Activated CD4-positive, alpha-beta memory T cell treated with anti-CD3 and anti-CD28 coated beads, Interleukin-2, amount 10 ng/mL, durations not matched to agents 7 days and 5 days (primary cell): ENCODE data around the gene BMP8A. TPM values are rescaled to one million over a fixed set of nuclear protein-coding genes. Genes with fewer than 3 reads are reported as not detected.
"Not testable (repeated sequence)": the region's sequence is repeated elsewhere in the genome, so short reads cannot be mapped to it uniquely, and the experiment has no call there.

Experiments used
- CTCF ChIA-PET: fragments of 350-600 bp; sonication (Branson Sonifier 250); formaldehyde crosslinking; loops from one replicate; lab custom pipeline; 2021; ENCODE audit warnings: antibody characterized with exemption, inconsistent platforms; lab: Charles Lee
- POLR2A ChIA-PET: fragments of 350-600 bp; sonication (Branson Sonifier 250); formaldehyde crosslinking; loops from one replicate; lab custom pipeline; 2021; ENCODE audit warnings: antibody characterized with exemption; lab: Charles Lee
- DNase-seq: peaks from one replicate; pipeline ENCODE4 v3.0.0-alpha.2; 2020
- H3K27ac Mint-ChIP-seq: one replicate; pipeline ENCODE4 v1.8.0; 2021; ENCODE audit warnings: mild to moderate bottlenecking, mixed read lengths
- H3K27me3 Mint-ChIP-seq: one replicate; pipeline ENCODE4 v1.8.0; 2021; ENCODE audit warnings: mixed read lengths
- H3K36me3 Mint-ChIP-seq: one replicate; pipeline ENCODE4 v1.8.0; 2021; ENCODE audit warnings: low read depth, mixed read lengths
- H3K4me1 Mint-ChIP-seq: one replicate; pipeline ENCODE4 v1.8.0; 2021; ENCODE audit warnings: mixed read lengths
- H3K4me3 Mint-ChIP-seq: one replicate; pipeline ENCODE4 v1.8.0; 2021; ENCODE audit warnings: mild to moderate bottlenecking, mixed read lengths
- H3K9me3 Mint-ChIP-seq: one replicate; pipeline ENCODE4 v1.8.0; 2021; ENCODE audit warnings: mixed read lengths
- total RNA-seq, 2 experiments: library from RNA; stranded (reverse); gene quantifications; one replicate each; pipeline ENCODE4 v1.2.3, GENCODE V29; 2021

BMP8A gene
- total RNA-seq, 2 experiments from 2014 or later: not detected

GRCh38 chr1:39499668-39500067 lies 8.2 kb downstream of the BMP8A start:
- no peak overlapping the region for H3K27ac Mint-ChIP-seq
- no peak for DNase-seq
- ChIA-PET POLR2A (no interaction called here), CTCF (interaction anchor here (0.5 kb wide), 1 partner anchor 17 kb away, joined by 3 read pairs; no protein-coding TSS in a partner anchor)
- H3K9me3 Mint-ChIP-seq: no peaks in the 10 kb centered on the region
- no peaks in the 10 kb centered on the region for H3K36me3 Mint-ChIP-seq
- peaks cover 8% of the 10 kb centered on the region for H3K27me3 Mint-ChIP-seq
- no peak overlapping the region for H3K4me3 Mint-ChIP-seq
- H3K4me1 Mint-ChIP-seq: no peaks in the 10 kb centered on the region

- ChIA-PET CTCF (no interaction called here), POLR2A (no interaction called here)
- Mint-ChIP-seq H3K27me3 (peaks cover 8% of the 10 kb centered on the region), H3K4me3 (no peak overlapping the region), H3K36me3 (no peaks in the 10 kb centered on the region), H3K27ac (no peak overlapping the region), H3K4me1 (no peaks in the 10 kb centered on the region), H3K9me3 (no peaks in the 10 kb centered on the region)
- no peak for DNase-seq
These were observed 9.5 kb downstream of the BMP8A start for GRCh38 chr1:39500862-39501389.

DNA sequence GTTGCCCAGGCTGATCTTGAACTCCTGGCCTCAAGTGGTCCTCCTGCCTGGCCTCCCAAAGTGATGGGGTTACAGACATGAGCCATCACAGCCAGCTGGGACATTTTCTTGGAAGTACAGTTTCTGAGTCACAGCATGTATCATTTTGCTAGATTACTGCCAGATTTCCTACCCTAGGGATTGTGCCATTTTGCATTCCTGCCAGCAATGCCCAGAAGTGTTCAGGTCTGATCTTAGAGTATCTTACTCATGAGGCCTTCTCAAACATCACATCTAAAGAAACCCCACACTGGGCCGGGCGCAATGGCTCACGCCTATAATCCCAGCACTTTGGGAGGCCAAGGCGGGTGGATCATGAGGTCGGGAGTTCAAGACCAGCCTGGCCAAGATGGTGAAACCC lies 10.2 kb downstream of the BMP8A start:
- POLR2A ChIA-PET: no interaction called here
- CTCF ChIA-PET: interaction anchor here (0.7 kb wide), 1 partner anchor 403 kb away, joined by 4 read pairs; no protein-coding TSS in a partner anchor
- Mint-ChIP-seq H3K9me3 (no peaks in the 10 kb centered on the region), H3K4me1 (no peaks in the 10 kb centered on the region), H3K27ac (no peak overlapping the region), H3K27me3 (peaks cover 8% of the 10 kb centered on the region), H3K36me3 (no peaks in the 10 kb centered on the region), H3K4me3 (no peak overlapping the region)
- no peak for DNase-seq

DNA sequence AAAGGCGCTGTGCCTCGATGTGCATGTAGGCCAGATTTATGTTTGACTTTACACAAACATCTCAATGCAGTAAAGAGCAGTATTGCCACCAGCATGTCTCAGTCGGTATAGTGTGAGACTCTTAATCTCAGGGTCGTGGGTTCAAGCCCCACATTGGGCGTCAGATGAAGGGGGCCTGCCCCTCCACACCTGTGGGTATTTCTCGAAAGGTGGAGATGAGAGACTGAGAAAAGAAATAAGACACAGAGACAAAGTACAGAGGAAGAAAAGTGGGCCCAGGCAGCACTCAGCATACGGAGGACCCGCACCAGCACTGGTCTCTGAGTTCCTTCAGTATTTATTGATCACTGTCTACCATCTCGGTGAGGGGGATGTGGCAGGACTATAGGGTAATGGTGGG lies 13.0 kb downstream of the BMP8A start:
- H3K27me3 Mint-ChIP-seq: peaks cover 20% of the 10 kb centered on the region
- DNase-seq, POLR2A ChIA-PET, H3K4me1 Mint-ChIP-seq, H3K4me3 Mint-ChIP-seq, H3K36me3 Mint-ChIP-seq, CTCF ChIA-PET, H3K27ac Mint-ChIP-seq, H3K9me3 Mint-ChIP-seq: not testable (repeated sequence)

DNA sequence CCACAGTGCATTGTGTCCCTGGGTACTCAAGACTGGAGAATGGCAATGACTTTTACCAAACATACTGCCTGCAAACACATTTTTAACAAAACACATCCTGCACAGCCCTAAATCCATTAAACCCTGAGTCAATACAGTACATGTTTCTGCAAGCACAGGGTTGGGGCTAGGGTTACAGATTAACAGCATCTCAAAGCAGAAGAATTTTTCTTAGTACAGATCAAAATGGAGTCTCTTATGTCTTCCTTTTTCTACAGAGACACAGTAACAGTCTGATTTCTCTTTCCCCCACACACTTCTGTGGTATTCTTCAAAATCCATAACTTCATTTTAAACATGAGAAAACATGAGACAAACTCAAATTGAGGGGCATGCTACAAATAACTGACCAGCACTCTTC lies 13.9 kb downstream of the BMP8A start:
- H3K36me3 Mint-ChIP-seq: no peaks in the 10 kb centered on the region
- peaks cover 20% of the 10 kb centered on the region for H3K27me3 Mint-ChIP-seq
- CTCF ChIA-PET: no interaction called here

GRCh38 chr1:39507230-39507928 lies 15.9 kb downstream of the BMP8A start:
- H3K27me3 Mint-ChIP-seq: peaks cover 18% of the 10 kb centered on the region
- CTCF ChIA-PET: no interaction called here

More for the DNA sequence above, 13.9 kb downstream of the BMP8A start:
- no peak for DNase-seq
- Mint-ChIP-seq H3K27ac (no peak overlapping the region), H3K4me1 (peaks cover 15% of the 10 kb centered on the region), H3K9me3 (no peaks in the 10 kb centered on the region), H3K4me3 (no peak overlapping the region)
- POLR2A ChIA-PET: no interaction called here

DNA sequence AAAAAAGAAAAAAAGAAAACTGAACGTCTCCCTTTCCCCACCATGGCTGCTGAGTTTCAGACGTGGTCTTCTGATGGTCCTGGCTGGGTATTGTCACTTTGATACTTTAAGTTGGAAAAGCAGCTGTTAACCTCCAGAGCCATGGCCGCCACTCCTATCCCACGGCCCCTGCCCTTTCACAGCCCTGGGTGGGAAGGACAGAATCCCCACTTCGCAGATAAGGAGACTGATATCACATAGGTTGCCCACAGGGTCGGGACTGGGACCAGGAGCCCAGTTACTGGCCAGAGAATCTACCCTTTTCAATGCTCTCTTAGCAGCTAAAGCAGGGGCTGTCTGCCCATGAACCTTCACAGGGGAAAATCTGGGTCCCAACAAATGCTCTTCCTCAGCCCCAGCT lies 16.8 kb downstream of the BMP8A start:
- H3K27me3 Mint-ChIP-seq: peaks cover 17% of the 10 kb centered on the region
- CTCF ChIA-PET: interaction anchor here (1.3 kb wide), 1 partner anchor 30 kb away, joined by 3 read pairs; no protein-coding TSS in a partner anchor
- POLR2A ChIA-PET: interaction anchor here (1.3 kb wide), 1 partner anchor 16 kb away, joined by 3 read pairs; no protein-coding TSS in a partner anchor
- H3K27ac Mint-ChIP-seq: no peak overlapping the region
- H3K36me3 Mint-ChIP-seq: no peaks in the 10 kb centered on the region
- H3K4me3 Mint-ChIP-seq: no peak overlapping the region
- no peaks in the 10 kb centered on the region for H3K9me3 Mint-ChIP-seq
- peaks cover 19% of the 10 kb centered on the region for H3K4me1 Mint-ChIP-seq
- DNase-seq: no peak

More at GRCh38 chr1:39507230-39507928, 15.9 kb downstream of the BMP8A start:
- Mint-ChIP-seq H3K36me3 (no peaks in the 10 kb centered on the region), H3K9me3 (no peaks in the 10 kb centered on the region), H3K4me1 (peaks cover 19% of the 10 kb centered on the region), H3K27ac (no peak overlapping the region), H3K4me3 (no peak overlapping the region)
- no peak for DNase-seq
- POLR2A ChIA-PET: no interaction called here

GRCh38 chr1:39508857-39509305 lies 17.4 kb downstream of the BMP8A start:
- H3K4me3 Mint-ChIP-seq: no peak overlapping the region
- CTCF ChIA-PET: interaction anchor here (0.5 to 1.3 kb wide), 2 partner anchors 30 to 128 kb away, joined by 3 to 4 read pairs; no protein-coding TSS in a partner anchor
- POLR2A ChIA-PET: interaction anchor here (1.3 kb wide), 1 partner anchor 16 kb away, joined by 3 read pairs; no protein-coding TSS in a partner anchor
- peaks cover 19% of the 10 kb centered on the region for H3K4me1 Mint-ChIP-seq
- no peak for DNase-seq
- no peaks in the 10 kb centered on the region for H3K9me3 Mint-ChIP-seq
- H3K27me3 Mint-ChIP-seq: peaks cover 17% of the 10 kb centered on the region
- no peak overlapping the region for H3K27ac Mint-ChIP-seq
- H3K36me3 Mint-ChIP-seq: no peaks in the 10 kb centered on the region

GRCh38 chr1:39509360-39510009 lies 18.0 kb downstream of the BMP8A start:
- Mint-ChIP-seq H3K27me3 (peaks cover 17% of the 10 kb centered on the region), H3K36me3 (no peaks in the 10 kb centered on the region), H3K27ac (peak overlapping the region; percentile 19), H3K4me3 (no peak overlapping the region), H3K4me1 (peaks cover 19% of the 10 kb centered on the region), H3K9me3 (no peaks in the 10 kb centered on the region)
- ChIA-PET POLR2A (interaction anchor here (1.3 kb wide), 1 partner anchor 15 kb away, joined by 3 read pairs; no protein-coding TSS in a partner anchor), CTCF (interaction anchor here (0.5 to 1.3 kb wide), 2 partner anchors 29 to 129 kb away, joined by 3 to 4 read pairs; no protein-coding TSS in a partner anchor)
- DNase-seq: peak; percentile 35

GRCh38 chr1:39510570-39511186 lies 19.2 kb downstream of the BMP8A start:
- H3K4me1 Mint-ChIP-seq: peaks cover 21% of the 10 kb centered on the region
- POLR2A ChIA-PET, H3K36me3 Mint-ChIP-seq, H3K27ac Mint-ChIP-seq, H3K9me3 Mint-ChIP-seq, CTCF ChIA-PET, H3K4me3 Mint-ChIP-seq, DNase-seq: not testable (repeated sequence)
- H3K27me3 Mint-ChIP-seq: peaks cover 19% of the 10 kb centered on the region

GRCh38 chr1:39511477-39511876 lies 20.0 kb downstream of the BMP8A start:
- Mint-ChIP-seq H3K4me1 (peaks cover 21% of the 10 kb centered on the region), H3K27me3 (peaks cover 19% of the 10 kb centered on the region)
- H3K36me3 Mint-ChIP-seq, H3K4me3 Mint-ChIP-seq, H3K27ac Mint-ChIP-seq, POLR2A ChIA-PET, CTCF ChIA-PET, H3K9me3 Mint-ChIP-seq, DNase-seq: not testable (repeated sequence)

GRCh38 chr1:39512234-39512847 lies 20.9 kb downstream of the BMP8A start:
- H3K36me3 Mint-ChIP-seq, H3K4me3 Mint-ChIP-seq, H3K27ac Mint-ChIP-seq, H3K9me3 Mint-ChIP-seq, CTCF ChIA-PET, DNase-seq, POLR2A ChIA-PET: not testable (repeated sequence)
- Mint-ChIP-seq H3K4me1 (peaks cover 21% of the 10 kb centered on the region), H3K27me3 (peaks cover 16% of the 10 kb centered on the region)
